ENCODE results near the gene PTCHD1.

PTCHD1 gene

GRCh38 chrX:23398570-23398969 lies 63.9 kb downstream of the PTCHD1 start:
- DNase-seq (ENCODE audit: low read depth) = no peak

GRCh38 chrX:23403849-23404248 lies 69.2 kb downstream of the PTCHD1 start:
- no peak for DNase-seq (ENCODE audit: low read depth)

- no peak for DNase-seq (ENCODE audit: low read depth)
These were observed 88.3 kb downstream of the PTCHD1 start for GRCh38 chrX:23422912-23423311.

GRCh38 chrX:23434356-23434884 lies 99.8 kb downstream of the PTCHD1 start:
- DNase-seq (ENCODE audit: low read depth) = peak; percentile 83

DNA sequence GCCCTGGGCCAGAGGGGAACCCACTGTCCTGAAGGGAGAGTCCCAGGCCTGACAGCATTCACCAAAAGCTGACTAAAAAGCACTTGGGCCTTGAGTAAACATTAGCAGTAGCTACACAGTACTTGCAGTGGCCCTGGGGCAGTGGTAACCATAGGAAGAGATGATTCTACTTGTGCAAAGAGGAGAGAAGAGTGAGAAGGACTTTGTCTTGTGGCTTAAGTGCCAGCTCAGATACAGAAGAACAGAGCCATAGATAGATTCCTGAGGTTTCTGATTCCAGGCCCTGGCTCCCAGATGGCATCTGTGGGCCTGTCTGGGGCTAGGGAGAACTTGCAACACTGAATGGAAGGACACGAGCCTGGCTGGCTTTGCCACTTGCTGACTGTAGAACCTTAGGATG lies 100.5 kb downstream of the PTCHD1 start:
- no peak for DNase-seq (ENCODE audit: low read depth)

- DNase-seq (ENCODE audit: low read depth) = no peak
These were observed 100.9 kb downstream of the PTCHD1 start for GRCh38 chrX:23435575-23435974.

DNA sequence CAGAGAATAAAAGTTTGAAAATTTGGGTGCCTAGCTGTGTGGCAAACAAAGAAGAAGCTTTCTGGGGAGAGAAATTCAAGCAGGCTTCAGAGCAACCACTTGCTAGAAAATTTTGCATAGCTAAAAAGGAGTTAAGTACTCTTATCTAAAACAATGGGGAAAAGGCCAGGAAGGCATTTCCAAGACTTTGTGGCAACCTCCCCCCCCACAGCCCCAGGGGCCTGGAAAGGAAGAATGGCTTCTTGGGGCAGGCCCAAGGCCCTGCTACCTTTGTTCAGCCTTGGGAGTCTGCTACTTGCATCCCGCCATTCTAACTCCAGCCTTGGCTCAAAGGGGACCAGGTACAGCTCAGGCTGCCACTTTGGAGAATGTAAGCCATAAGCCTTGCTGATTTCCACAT lies 102.2 kb downstream of the PTCHD1 start:
- DNase-seq (ENCODE audit: low read depth) = no peak

GRCh38 chrX:23451266-23451665 lies 116.6 kb downstream of the PTCHD1 start:
- no peak for DNase-seq (ENCODE audit: low read depth)

Data from stromal cell of bone marrow (primary cell).